CD1c-positive myeloid dendritic cell (primary cell): ENCODE results near the gene ALG8.

Experiments used
- DNase-seq: peaks from one replicate; pipeline ENCODE4 v3.0.0-alpha.2; 2016; ENCODE audit errors: extremely low spot score

ALG8 gene

GRCh38 chr11:78160557-78160956, 21.1 kb upstream of the ALG8 start:
- no peak for DNase-seq

- DNase-seq: no peak
Observed at GRCh38 chr11:78158987-78159652, 19.7 kb upstream of the ALG8 start.

GRCh38 chr11:78156127-78156844, 16.9 kb upstream of the ALG8 start:
- no peak for DNase-seq

- no peak for DNase-seq
Observed at GRCh38 chr11:78151804-78152203, 12.4 kb upstream of the ALG8 start.

- DNase-seq: no peak
Observed at GRCh38 chr11:78150754-78151153, 11.3 kb upstream of the ALG8 start.

GRCh38 chr11:78150346-78150745, 10.9 kb upstream of the ALG8 start:
- no peak for DNase-seq

- DNase-seq: peak; percentile 25
Observed at GRCh38 chr11:78149646-78150045, 10.2 kb upstream of the ALG8 start.

- DNase-seq: no peak
Observed at GRCh38 chr11:78147807-78148206, 8.4 kb upstream of the ALG8 start.

- DNase-seq: no peak
Observed at GRCh38 chr11:78145511-78146025, 6.1 kb upstream of the ALG8 start.

- no peak for DNase-seq
Observed at GRCh38 chr11:78140392-78141077, 1.1 kb upstream of the ALG8 start.

GRCh38 chr11:78138694-78139421, 568 bp downstream of the ALG8 start:
- DNase-seq: peak; percentile 51

- no peak for DNase-seq
Observed at GRCh38 chr11:78138291-78138690, 1.1 kb downstream of the ALG8 start.

GRCh38 chr11:78132475-78132874, 7.0 kb downstream of the ALG8 start:
- DNase-seq: no peak

- DNase-seq: no peak
Observed at GRCh38 chr11:78131956-78132355, 7.5 kb downstream of the ALG8 start.

- DNase-seq: no peak
Observed at GRCh38 chr11:78127403-78127802, 12.0 kb downstream of the ALG8 start.

- DNase-seq: peak; percentile 7
Observed at GRCh38 chr11:78112582-78113275, 26.7 kb downstream of the ALG8 start.

- no peak for DNase-seq
Observed at GRCh38 chr11:78111298-78111697, 28.1 kb downstream of the ALG8 start.

GRCh38 chr11:78110830-78111229, 28.6 kb downstream of the ALG8 start:
- DNase-seq: no peak

GRCh38 chr11:78110351-78110750, 29.1 kb downstream of the ALG8 start:
- DNase-seq: no peak

- no peak for DNase-seq
Observed at GRCh38 chr11:78109081-78110015, 30.1 kb downstream of the ALG8 start.
